A549 treated with GW870086 at 1 μM for 4 hours (cell line): Measurements from ENCODE around the gene PIGT. TPM values are rescaled to one million over a fixed set of nuclear protein-coding genes. Genes with fewer than 3 reads are reported as not detected.

Experiments used
- total RNA-seq: library from RNA; stranded (reverse); fragments of 200-300 nt; extraction: Qiagen RNA extraction; gene quantifications from 5 replicates; pipeline ENCODE4 v1.2.3, GENCODE V29; 2022; ENCODE audit warnings: low read depth

PIGT gene
- 88.3 to 102 TPM (median 98.9 TPM) in 5 replicates for total RNA-seq

DNA sequence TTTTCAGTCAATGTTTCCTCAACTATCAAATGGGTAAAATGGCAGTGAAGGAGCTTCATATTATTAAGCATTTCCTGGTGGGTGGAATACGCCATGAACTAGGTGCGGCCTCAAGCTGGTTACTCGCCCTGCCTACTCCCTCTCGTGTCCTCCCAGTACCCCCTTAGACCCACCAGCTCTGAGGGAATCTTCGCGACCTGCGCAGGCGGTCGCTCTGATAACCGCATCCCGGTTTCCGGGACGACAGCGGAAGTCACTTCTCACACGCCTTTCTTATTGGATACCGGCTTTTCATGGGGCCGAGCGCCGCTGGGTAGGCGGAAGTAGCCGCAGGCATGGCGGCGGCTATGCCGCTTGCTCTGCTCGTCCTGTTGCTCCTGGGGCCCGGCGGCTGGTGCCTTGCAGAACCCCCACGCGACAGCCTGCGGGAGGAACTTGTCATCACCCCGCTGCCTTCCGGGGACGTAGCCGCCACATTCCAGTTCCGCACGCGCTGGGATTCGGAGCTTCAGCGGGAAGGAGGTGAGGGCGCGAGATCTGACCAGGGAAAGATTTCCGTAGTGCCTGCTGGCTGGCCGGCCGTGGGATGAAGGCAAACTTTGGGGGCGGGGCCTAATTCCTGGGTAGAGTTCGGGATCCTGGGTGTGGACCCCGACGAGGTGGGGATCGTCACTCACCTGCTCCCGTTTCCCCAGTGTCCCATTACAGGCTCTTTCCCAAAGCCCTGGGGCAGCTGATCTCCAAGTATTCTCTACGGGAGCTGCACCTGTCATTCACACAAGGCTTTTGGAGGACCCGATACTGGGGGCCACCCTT lies at the start of gene PIGT:
TSS of gene PIGT (plus strand) at position 320 of the 816 bp plus-strand sequence. CDS start at position 336, 16 bp downstream.

DNA sequence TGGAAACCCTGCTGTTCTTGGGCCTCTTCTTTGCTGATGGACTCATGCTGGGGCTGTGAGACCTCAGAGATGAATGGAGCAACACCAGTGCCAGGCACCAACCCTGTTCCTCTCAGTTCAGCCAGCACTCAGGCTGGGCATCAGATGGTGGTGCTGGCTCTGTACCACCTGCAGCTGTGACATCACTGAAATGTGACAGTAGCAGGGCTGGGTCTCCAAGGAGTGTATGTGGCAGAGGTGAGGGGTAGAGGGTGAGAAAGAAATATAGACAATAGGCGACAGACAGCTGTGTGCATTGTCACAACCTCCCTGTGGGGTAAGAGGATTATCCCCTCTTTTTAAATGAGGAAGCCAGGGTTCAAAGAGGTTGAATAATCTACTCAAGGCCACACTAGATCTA lies 37.8 kb upstream of the PIGT start, which contains the start of gene TP53TG5:
TSS of gene TP53TG5 (minus strand) at position 135 of the 400 bp plus-strand sequence. CDS start at position 46, 89 bp downstream.

DNA sequence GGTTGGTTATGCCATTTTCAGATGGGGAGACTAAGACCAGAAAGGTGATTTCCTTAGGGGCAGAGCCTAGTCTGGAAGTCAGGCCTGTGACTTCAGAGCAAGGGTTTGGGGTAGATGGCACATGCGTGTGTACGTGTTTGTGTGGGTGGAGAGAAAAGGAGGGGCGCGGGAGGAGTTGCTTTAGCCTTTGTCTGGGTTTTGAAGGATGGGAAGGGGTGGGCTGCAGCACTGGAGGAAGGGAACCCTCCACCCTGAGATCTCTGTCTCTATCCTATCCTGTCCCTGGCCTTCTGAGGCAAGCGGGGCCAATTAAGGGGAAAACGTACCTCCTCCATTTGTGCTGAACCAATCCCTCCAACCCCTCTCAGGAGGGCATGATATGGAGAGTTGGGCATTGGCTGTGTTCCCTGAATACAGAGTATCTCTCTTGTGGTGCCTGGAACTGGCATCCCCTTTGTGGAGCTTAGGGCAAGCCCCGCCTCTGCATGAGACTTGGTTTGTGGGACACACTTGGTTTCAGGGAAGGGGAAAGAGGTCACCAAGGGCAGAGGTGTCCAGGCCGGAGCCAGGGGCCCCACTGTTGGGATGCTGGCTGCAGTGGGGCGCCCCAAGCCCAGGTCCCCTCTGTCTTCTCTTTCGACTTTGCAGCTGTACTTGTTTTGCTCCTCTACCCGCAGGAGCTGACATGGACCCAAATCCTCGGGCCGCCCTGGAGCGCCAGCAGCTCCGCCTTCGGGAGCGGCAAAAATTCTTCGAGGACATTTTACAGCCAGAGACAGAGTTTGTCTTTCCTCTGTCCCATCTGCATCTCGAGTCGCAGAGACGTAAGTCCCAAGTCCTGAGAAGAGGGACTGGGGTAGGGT lies 7.9 kb upstream of the PIGT start, which contains the start of gene DBNDD2:
TSS of gene DBNDD2 (plus strand) at position 507 of the 863 bp plus-strand sequence. CDS start at position 686, 179 bp downstream.

DNA sequence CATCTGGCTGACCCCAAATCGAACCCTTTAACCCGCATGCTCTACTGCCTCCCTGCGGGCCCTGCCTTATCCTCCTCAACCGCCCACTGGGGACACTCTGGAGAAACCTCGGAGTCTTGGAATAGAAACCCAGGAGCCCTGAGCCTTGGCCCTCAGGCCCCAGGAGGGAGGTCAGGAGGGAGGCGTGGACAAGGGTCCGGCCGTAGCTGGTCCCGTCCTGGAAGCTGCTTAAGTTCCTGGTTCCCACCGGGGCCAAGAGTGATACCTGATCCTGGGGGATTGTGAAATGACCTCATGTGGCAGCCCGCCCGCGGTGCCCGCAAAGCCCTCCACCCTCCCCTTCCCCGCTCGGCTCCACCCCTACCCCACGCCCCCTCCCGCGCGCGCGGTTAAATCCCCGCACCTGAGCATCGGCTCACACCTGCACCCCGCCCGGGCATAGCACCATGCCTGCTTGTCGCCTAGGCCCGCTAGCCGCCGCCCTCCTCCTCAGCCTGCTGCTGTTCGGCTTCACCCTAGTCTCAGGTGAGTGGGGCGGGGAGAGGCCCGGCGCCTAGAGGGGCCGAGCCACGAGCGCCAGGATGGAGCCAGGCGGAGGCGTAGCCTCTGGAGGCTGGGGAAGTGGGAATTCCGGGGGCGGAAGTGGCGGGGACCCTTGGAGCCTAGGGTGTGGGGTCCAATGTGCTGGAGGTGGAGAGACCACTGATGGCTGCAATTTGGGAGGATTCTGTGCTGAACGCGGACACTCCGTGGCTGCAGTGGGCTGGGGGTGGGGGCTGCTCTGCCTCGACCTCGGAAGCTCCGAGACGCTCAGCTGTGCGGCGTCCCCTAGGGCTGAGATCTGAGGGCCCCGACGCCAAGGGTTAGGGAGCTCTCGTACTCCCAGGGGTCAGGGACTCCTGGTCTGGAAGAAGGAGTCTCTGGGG lies 53.7 kb downstream of the PIGT start, which contains the start of gene WFDC2:
TSS of gene WFDC2 (plus strand) at position 418 of the 926 bp plus-strand sequence. CDS start at position 447, 29 bp downstream.

Other genes starting within 250 kb of the PIGT start
- gene PI3, start 241.2 kb upstream of the PIGT start, total RNA-seq, result 2.1 to 4.7 TPM (median 2.7 TPM) in 5 replicates
- gene SEMG1, start 209.1 kb upstream of the PIGT start, total RNA-seq, result not detected in 5 replicates
- gene SEMG2, start 194.8 kb upstream of the PIGT start, total RNA-seq, result not detected in 5 replicates
- 10.3 to 12.4 TPM (median 11.8 TPM) in 5 replicates for gene SLPI, start 161.6 kb upstream of the PIGT start, total RNA-seq
- gene RBPJL, start 109.3 kb upstream of the PIGT start, total RNA-seq, result not detected in 5 replicates
- 0.14 to 0.22 TPM (median 0.17 TPM) in 4 of 5 replicates, not detected in the other for gene MATN4, start 107.8 kb upstream of the PIGT start, total RNA-seq
- gene SDC4, start 67.7 kb upstream of the PIGT start, total RNA-seq, result 128 to 148 TPM (median 143 TPM) in 5 replicates
- 28.2 to 34.9 TPM (median 30.6 TPM) in 5 replicates for gene SYS1, start 53.0 kb upstream of the PIGT start, total RNA-seq
- gene TP53TG5, start 37.8 kb upstream of the PIGT start, total RNA-seq, result not detected in 5 replicates
- gene DBNDD2, start 7.9 kb upstream of the PIGT start, total RNA-seq, result 25.1 to 32.4 TPM (median 27.5 TPM) in 5 replicates
- not detected in 5 replicates for gene WFDC2, start 53.6 kb downstream of the PIGT start, total RNA-seq
- gene SPINT3, start 99.5 kb downstream of the PIGT start, total RNA-seq, result not detected in 5 replicates
- not detected in 5 replicates for gene WFDC6, start 123.3 kb downstream of the PIGT start, total RNA-seq
- gene EPPIN, start 131.3 kb downstream of the PIGT start, total RNA-seq, result not detected in 5 replicates
- not detected in 5 replicates for gene WFDC8, start 163.1 kb downstream of the PIGT start, total RNA-seq
- not detected in 5 replicates for gene WFDC10A, start 213.6 kb downstream of the PIGT start, total RNA-seq
- not detected in 5 replicates for gene WFDC9, start 215.1 kb downstream of the PIGT start, total RNA-seq